OCI-LY1 (cell line): ENCODE measurements around the gene SLC25A45.
A peak's percentile ranks its signal among the peaks of the same experiment; 100 is the strongest.

Experiments
- H2AFZ ChIP-seq: fragments of 200-600 bp; sonication (generic), shearing (Covaris generic); 2 replicates; pipeline ENCODE4 v1.6.0; 2014; ENCODE audit warnings: antibody characterized with exemption, mild to moderate bottlenecking, low read length
- H3F3A ChIP-seq: fragments of 200-600 bp; sonication (generic), shearing (Covaris generic); 2 replicates; pipeline ENCODE4 v1.6.0; 2014; ENCODE audit warnings: mild to moderate bottlenecking, antibody characterized with exemption, low read length, moderate library complexity; ENCODE audit not compliant: insufficient read depth
- H3K27ac ChIP-seq: fragments of 200-600 bp; sonication (generic); 2 replicates; pipeline ENCODE4 v1.5.1; 2014; ENCODE audit warnings: low read length, mixed run types, mild to moderate bottlenecking, low read depth; ENCODE audit not compliant: poor library complexity, severe bottlenecking
- H3K27me3 ChIP-seq: fragments of 200-600 bp; sonication (generic); 2 replicates; pipeline ENCODE4 v1.6.0; 2014; ENCODE audit warnings: antibody characterized with exemption, mild to moderate bottlenecking, low read length, moderate library complexity; ENCODE audit not compliant: insufficient read depth
- H3K36me3 ChIP-seq: fragments of 200-600 bp; sonication (generic); 2 replicates; pipeline ENCODE4 v1.6.1; 2014; ENCODE audit warnings: mild to moderate bottlenecking, antibody characterized with exemption, low read length, moderate library complexity, mixed read lengths; ENCODE audit not compliant: insufficient read depth
- H3K4me1 ChIP-seq: fragments of 200-600 bp; sonication (generic); 2 replicates; pipeline ENCODE4 v1.5.1; 2014; ENCODE audit warnings: mild to moderate bottlenecking, low read length, moderate library complexity; ENCODE audit not compliant: insufficient read depth, severe bottlenecking
- H3K4me2 ChIP-seq: fragments of 200-600 bp; sonication (generic), shearing (Covaris generic); 2 replicates; pipeline ENCODE4 v1.6.1; 2014; ENCODE audit warnings: low read length
- H3K4me3 ChIP-seq: fragments of 200-600 bp; sonication (generic); 2 replicates; pipeline ENCODE4 v1.5.1; 2014; ENCODE audit warnings: low read length, low read depth, mild to moderate bottlenecking, mixed read lengths; ENCODE audit not compliant: poor library complexity, severe bottlenecking
- H3K79me2 ChIP-seq: fragments of 200-600 bp; shearing (Covaris generic); 2 replicates; pipeline ENCODE4 v1.6.1; 2016; ENCODE audit warnings: mixed run types, low read length, mixed read lengths; ENCODE audit not compliant: insufficient read depth
- H3K9ac ChIP-seq: fragments of 200-600 bp; sonication (generic), shearing (Covaris generic); 2 replicates; pipeline ENCODE4 v1.6.1; 2014; ENCODE audit warnings: mild to moderate bottlenecking, low read length, mixed read lengths
- H3K9me2 ChIP-seq: fragments of 200-600 bp; sonication (generic), shearing (Covaris generic); 2 replicates; pipeline ENCODE4 v1.6.1; 2014; ENCODE audit warnings: low read depth, mild to moderate bottlenecking, low read length, mixed read lengths
- H3K9me3 ChIP-seq: fragments of 200-600 bp; shearing (Covaris generic); 2 replicates; pipeline ENCODE4 v1.6.1; 2014; ENCODE audit warnings: low read length, mixed read lengths
- H4K20me1 ChIP-seq: fragments of 200-600 bp; sonication (generic), shearing (Covaris generic); 2 replicates; pipeline ENCODE4 v1.6.0; 2016; ENCODE audit warnings: mild to moderate bottlenecking, low read length; ENCODE audit not compliant: insufficient read depth
- EZH2 ChIP-seq: fragments of 200-600 bp; sonication (generic), shearing (Covaris generic); IDR thresholded peaks from 2 replicates; pipeline ENCODE4 v1.8.0; 2017; ENCODE audit warnings: borderline replicate concordance, mixed run types, mild to moderate bottlenecking, antibody characterized with exemption, low read length, moderate library complexity, mixed read lengths
- TF ChIP-seq, protein P1 (sequence below): fragments of 200-600 bp; sonication (generic), shearing (Covaris generic); IDR thresholded peaks from 2 replicates; pipeline ENCODE4 v1.5.1; 2017; ENCODE audit warnings: mild to moderate bottlenecking, antibody characterized with exemption, low read length, moderate library complexity, mixed read lengths

Gene SLC25A45

DNA sequence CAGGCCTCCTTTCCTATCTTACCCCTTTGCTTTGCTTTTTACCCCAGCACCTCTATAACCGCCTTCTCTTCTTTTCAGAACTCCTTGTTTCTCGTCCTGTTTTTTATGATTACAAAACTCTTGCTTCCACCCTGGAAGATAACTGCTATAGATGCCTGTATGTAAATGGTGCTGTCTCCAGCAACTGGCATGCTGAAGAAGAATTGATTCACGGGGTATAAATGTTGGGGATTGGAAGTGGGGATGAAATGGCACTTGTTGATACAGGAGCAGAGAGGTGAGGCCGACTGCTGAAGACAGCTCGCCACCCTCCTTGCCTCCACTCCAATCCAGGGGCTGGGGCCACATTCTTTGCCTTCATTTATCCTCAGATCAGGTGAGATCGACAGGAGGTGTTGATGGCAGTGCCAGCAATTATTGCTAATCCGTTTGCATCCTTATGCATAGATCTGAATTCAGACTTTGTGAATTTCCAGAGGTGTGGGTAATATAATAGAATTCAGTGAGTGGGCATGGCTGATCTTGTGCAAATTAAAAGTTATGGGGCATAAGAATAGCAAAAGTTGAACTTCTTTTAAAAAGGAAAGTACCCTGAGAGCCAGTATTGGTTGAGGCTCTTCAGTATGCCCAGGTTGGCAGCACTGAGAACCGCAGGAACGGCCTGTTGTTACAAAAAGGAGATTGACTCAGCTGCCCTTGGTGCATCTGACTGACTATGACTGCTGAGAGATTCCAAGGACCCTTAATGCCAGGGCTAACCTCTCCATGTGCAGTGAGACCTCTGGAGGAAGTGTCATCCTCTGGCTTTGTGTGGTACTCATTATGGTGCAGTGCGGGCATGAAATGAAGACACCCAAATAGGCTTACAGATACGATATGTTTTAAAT, 45.5 kb upstream of the SLC25A45 start:
- Histone ChIP-seq H4K20me1 (no peaks in the 10 kb centered on the region), H3K27me3 (no peaks in the 10 kb centered on the region), H3K4me3 (peak overlapping the region; percentile 95), H3K4me1 (peaks cover 76% of the 10 kb centered on the region), H3K4me2 (peak overlapping the region; percentile 88), H3K36me3 (peaks cover 67% of the 10 kb centered on the region), H2AFZ (no peak overlapping the region), H3K9me3 (no peaks in the 10 kb centered on the region), H3K27ac (peak overlapping the region; percentile 99), H3K9me2 (no peaks in the 10 kb centered on the region), H3K79me2 (peaks cover 99% of the 10 kb centered on the region), H3F3A (no peaks in the 10 kb centered on the region; the same call in 1 of the 2 replicates), H3K9ac (peak overlapping the region; percentile 99)
- no peak for TF ChIP-seq EZH2
- TF ChIP-seq, protein P1, sequence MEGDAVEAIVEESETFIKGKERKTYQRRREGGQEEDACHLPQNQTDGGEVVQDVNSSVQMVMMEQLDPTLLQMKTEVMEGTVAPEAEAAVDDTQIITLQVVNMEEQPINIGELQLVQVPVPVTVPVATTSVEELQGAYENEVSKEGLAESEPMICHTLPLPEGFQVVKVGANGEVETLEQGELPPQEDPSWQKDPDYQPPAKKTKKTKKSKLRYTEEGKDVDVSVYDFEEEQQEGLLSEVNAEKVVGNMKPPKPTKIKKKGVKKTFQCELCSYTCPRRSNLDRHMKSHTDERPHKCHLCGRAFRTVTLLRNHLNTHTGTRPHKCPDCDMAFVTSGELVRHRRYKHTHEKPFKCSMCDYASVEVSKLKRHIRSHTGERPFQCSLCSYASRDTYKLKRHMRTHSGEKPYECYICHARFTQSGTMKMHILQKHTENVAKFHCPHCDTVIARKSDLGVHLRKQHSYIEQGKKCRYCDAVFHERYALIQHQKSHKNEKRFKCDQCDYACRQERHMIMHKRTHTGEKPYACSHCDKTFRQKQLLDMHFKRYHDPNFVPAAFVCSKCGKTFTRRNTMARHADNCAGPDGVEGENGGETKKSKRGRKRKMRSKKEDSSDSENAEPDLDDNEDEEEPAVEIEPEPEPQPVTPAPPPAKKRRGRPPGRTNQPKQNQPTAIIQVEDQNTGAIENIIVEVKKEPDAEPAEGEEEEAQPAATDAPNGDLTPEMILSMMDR: no peak

DNA sequence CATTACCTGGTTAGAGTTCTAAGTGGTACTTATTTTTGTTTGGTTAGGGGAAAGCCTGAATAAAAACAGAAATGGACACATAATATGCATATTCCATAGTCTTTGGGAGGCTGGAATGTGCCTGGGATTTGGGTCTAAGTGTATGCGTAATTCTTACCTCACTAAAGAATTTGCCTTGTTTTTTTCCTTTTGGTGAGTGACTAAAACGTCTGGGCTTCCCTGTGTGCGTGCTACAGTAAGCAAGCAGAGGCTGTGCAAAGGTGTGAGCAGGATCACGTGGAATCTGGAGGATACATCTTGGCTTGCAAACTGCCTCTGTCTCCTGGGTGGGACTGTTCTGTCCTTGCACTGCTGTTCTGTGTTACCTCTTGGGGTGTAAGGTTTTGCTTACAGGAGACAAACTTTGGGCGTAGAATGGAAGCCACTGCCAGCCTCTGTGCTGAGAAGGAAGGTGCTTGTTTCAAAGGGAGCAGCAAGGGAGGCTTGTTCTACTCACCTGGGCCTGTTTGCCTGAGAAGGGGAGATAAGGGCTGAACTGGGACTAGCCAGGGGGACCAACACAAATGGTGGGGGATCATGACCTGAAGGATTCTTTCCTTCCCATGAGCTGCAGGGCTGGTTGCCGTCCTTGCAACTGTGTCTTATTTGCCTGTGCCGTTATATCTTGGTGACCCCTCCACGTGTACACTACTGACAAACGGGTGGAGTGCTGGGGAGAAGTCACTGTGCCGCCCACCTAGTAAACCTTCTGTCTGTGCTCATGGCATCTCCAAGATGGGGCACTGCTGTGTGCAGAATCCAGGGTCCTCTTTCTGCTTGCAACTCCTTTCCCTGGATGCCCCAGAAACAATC, 44.6 kb upstream of the SLC25A45 start:
- Histone ChIP-seq H3K36me3 (peaks cover 61% of the 10 kb centered on the region), H3F3A (no peaks in the 10 kb centered on the region; the same call in 1 of the 2 replicates)

More for the DNA sequence above, 44.6 kb upstream of the SLC25A45 start:
- no peak overlapping the region for H2AFZ ChIP-seq
- peak overlapping the region; percentile 88 for H3K4me2 ChIP-seq
- peak overlapping the region; percentile 99 for H3K27ac ChIP-seq
- H3K9ac ChIP-seq: peak overlapping the region; percentile 99
- peaks cover 70% of the 10 kb centered on the region for H3K4me1 ChIP-seq
- no peaks in the 10 kb centered on the region for H3K27me3 ChIP-seq
- H3K9me2 ChIP-seq: no peaks in the 10 kb centered on the region
- no peaks in the 10 kb centered on the region for H3K9me3 ChIP-seq
- peaks cover 98% of the 10 kb centered on the region for H3K79me2 ChIP-seq
- no peaks in the 10 kb centered on the region for H4K20me1 ChIP-seq
- H3K4me3 ChIP-seq: peak overlapping the region; percentile 95
- no peak for TF ChIP-seq EZH2
- TF ChIP-seq, protein P1: no peak
